HG03159 (cell line): ENCODE results near the gene WAC.
A peak's percentile ranks its signal among the peaks of the same experiment; 100 is the strongest.
"Not testable (repeated sequence)": the region's sequence is repeated elsewhere in the genome, so short reads cannot be mapped to it uniquely, and the experiment has no call there.

Source experiments
- ATAC-seq: cut with Tn5 transposase; IDR thresholded peaks from one replicate; pipeline ENCODE4 v1.9.1; 2021; ENCODE audit warnings: mild to moderate bottlenecking, moderate library complexity; ENCODE audit not compliant: unreplicated experiment

Gene WAC

DNA sequence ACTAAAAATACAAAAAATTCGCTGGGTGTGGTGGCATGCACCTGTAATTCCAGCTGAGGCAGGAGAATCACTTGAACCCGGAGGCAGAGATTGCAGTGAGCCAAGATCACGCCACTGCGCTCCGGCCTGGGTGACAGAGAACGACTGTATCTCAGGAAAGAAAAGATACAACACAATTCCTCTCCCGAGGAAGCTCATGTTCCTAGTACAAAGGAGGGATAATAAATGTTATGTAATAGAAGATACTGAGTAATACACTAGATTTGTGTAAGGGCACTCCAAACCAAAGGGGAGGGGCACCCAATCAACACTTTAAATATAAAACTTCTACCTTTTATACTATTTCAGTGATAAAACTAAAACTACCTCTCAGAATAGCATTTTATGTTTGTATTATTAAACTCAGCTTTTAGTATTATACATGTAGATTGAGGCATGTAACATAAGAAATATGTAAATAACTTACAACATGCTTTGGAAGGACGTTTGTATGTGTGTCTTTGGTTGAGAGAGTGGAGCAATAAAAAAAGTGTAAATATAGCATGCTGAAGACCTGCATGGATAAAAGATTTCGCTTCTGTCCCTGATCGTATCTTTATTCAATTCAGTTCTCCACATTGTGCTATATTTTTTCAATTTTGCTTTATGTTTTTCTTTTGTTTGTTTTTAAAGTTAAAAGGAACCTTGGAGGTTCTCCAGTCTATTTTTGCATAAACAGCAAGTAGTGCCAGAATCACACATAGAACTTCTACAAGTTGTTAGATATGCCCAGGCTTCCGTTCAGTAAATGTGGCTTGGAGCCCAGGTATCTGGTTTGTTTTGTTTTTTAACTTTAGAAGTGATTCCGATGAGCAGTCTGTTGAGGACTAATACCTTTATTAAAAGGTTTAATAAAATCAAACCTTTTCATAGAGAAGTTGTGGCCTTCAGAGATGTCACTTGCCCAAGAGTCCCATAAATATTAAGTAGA, 71.9 kb downstream of the WAC start:
- no peak for ATAC-seq

DNA sequence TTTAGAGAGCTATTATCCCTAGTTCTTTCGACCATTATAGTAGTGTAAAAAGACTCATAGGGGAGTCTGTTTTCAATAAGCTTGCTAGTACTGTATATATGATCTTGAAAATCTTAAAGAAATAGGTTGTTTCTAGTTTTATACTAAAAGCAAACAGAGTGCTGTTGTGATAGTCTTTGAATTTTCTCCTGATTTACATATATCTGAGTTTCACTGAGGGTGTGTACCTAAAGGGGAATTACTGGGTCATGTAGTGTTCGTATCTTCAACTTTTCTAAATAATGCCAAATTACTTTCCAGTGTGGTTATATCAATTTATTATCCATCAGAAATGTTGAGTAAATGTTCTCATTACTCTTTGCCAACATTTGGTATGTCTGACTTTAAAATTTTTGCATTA, 73.7 kb downstream of the WAC start:
- ATAC-seq = no peak

DNA sequence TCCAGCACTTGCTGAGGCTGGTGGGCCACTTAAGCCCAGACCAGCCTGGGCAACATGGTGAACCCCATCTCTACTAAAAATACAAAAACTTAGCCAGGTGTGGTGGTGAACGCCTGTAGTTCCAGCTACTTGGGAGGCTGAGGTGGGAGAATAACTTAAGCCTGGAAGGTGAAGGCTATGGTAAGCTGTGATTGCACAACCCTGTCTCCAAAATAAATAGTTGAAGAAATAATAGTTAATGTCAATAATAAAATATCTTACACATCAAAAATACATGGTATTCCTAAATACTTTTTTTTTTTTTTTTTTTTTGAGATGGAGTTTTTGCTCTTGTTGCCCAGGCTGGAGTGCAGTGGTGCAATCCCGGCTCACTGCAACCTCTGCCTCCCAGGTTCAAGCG, 76.7 kb downstream of the WAC start:
- not testable (repeated sequence) for ATAC-seq

DNA sequence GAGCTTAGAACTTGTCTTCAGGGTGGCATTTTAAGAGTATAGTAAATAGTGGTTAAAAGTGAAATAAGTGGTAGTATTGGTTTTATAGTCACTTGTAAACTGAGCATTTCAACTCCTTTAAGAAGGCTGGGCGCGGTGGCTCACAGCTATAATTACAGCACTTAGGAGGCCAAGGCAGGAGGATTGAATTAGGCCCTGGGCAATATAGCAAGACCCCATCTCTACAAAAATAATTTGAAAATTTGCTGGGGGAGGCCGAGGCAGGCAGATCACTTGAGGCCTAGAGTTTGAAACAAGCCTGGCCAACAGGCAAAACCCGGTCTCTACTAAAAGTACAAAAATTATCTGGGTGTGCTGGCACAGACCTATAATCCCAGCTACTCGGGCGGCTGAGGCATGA, 80.0 kb downstream of the WAC start:
- ATAC-seq = no peak

DNA sequence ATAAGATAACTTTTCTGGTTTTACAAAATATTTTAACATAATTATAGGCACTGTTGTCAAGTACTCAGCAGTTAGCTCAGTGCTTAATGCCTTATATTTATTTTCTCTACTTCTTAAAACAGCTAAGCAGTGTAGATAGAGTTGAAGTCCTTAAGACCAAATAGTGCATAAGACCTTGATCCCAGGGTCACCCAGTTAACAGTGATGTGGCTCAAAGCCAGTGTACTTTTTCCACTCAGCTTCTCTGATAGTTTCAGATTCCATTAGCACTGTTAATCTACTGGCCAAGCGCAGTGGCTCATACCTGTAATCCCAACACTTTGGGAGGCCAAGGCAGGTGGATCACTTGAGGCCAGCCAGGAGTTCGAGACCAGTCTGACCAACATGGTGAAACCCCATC, 83.6 kb downstream of the WAC start:
- no peak for ATAC-seq

DNA sequence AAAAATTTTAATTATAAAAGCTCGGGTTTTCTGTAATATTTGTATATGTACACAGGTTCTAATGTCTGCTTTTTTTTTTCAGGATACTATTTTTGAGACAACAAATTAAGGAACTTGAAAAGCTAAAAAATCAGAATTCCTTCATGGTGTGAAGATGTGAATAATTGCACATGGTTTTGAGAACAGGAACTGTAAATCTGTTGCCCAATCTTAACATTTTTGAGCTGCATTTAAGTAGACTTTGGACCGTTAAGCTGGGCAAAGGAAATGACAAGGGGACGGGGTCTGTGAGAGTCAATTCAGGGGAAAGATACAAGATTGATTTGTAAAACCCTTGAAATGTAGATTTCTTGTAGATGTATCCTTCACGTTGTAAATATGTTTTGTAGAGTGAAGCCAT, 86.5 kb downstream of the WAC start:
- no peak for ATAC-seq

DNA sequence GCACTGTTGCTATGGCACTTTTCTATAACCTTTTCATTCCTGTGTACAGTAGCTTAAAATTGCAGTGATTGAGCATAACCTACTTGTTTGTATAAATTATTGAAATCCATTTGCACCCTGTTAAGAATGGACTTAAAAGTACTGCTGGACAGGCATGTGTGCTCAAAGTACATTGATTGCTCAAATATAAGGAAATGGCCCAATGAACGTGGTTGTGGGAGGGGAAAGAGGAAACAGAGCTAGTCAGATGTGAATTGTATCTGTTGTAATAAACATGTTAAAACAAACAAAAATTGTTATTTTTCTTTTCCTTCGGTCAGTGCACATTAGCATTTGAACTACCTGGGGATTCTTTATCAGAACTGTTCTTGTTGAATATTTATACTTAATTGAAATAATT, 87.3 kb downstream of the WAC start:
- ATAC-seq = no peak

DNA sequence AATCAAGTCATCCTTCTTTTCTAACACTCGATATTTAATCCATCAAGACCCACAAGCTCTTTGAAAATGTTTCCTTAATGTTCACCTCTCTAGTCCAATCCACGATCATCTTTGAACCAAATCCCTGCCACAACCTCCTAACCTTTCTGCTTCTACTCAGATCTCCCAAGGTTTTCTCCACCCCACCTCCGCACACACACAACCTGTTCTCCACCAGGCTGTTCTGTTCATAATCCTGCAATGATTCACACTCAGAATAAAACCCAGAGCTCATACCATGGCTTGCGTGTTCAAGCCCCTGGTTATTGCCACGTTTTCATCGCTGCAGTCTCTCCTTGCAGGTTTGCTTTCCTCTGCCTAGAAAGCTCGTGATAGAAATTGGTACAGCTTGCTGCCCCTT, 90.6 kb downstream of the WAC start:
- no peak for ATAC-seq

DNA sequence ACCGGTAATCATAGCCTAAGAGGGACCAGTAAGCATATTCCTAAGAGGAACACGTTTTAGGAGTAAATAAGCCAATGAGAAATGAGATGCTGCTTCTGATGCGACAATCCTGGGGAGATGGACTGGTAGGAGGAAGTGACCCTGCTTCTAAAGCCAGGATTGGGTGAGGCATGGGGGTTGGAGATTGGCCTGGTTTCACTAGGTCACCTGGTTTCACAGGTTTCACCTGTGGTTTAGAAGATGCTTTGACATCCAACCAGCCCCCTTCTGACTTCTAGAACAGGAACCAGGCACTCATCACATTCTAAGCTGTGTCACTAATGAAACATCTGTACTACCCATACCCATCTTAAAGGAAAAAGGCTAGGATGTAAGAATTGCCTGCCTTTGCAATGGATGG, 91.4 kb downstream of the WAC start:
- peak; percentile 56 for ATAC-seq

DNA sequence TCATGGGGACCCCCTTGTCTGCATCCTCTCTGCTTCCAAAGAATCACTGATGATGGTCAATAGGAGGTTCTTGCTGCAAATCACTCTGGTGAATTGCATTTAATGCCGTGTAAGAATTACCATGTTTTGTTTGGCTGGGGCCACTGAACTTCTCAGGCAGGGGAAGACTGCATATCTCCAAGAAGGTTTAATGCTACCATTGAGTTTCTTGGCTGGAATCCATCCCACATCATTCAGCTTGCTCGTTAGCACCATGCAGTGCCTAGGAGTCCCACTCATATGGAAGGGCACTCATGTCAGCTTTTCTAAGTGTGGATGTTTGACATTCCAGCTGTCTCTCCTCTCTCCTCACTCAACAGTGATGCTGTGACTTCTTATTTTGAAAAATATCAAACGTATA, 94.2 kb downstream of the WAC start:
- ATAC-seq = no peak

DNA sequence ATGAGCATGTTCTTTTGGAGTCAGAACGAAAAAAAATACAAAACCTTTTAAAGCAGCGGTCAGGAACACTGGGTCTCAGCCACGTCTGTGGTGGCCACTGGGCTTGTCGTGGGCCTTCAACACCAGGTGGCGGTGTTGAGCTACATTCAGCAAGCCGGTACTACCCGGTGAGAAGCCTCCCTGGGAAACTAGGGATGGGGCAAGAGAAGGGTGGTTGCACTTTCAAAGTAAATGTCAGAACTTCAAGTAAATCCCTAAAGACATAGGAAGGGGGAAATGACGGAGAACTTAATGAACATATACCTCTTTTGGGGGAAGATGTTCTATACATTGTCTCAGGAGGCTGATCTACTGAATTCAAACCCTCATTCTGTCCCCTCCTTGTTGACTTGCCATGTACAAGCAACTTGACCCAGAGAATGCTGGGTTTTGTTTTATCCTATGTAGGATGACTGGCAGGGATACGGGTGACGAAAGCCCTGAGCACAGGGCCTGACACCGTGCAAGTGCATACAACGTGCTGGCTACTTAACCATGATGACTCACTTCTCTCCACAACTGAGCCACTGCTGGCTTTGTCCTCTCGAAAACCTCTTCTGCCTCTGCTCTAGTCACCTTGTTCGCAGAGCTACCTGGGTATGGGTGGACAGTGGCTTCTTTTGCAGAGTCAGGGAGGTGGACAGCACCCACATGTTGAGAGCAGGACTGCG, 95.4 kb downstream of the WAC start:
- peak; percentile 75 for ATAC-seq

DNA sequence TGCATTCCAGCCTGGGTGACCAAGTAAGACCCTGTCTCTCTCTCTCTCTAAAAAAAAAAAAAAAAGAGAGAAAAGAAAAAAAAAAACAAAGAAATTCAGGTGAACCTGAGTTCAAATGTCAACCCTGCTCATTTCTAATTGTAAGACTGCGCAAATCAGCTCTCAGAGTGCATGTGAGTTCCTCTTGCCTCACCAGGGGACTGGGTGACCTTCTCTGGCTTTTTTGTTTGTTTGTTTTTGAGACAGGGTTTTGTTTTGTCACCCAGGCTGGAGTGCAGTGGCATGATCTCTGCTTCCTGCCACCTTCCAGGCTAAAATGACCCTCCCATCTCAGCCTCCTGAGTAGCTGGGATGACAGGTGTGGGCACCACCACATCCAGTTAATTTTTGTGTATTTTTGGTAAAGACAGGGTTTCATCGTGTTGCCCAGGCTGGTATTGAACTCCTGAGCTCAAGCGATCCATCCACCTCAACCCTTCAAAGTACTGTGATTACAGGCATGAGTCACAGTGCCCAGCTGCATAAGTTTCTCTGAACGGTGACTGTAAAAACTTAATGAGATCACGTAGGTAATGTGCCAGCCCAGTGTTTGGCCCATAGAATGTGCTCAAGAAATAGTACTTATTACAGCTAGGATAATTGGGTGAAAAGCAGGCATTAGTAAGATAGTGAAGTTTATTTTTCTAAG, 99.1 kb downstream of the WAC start:
- no peak for ATAC-seq

DNA sequence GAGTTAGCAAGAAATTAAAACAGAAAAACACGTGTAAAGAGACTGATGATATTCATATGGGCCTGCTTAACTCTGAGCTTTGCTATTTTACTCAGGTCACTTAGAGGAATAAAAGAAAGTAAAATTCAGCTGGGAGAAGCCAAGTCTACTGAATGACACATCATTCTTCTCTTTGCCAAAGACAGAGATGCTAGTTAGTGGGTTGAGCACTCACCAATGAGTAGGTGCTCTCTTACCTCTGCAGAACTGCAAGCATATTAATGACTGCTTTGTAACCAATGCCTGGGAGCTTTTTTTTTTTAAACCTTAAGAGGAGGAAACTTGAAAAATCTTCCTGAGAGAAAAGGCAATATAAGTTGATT, 99.6 kb downstream of the WAC start:
- no peak for ATAC-seq

DNA sequence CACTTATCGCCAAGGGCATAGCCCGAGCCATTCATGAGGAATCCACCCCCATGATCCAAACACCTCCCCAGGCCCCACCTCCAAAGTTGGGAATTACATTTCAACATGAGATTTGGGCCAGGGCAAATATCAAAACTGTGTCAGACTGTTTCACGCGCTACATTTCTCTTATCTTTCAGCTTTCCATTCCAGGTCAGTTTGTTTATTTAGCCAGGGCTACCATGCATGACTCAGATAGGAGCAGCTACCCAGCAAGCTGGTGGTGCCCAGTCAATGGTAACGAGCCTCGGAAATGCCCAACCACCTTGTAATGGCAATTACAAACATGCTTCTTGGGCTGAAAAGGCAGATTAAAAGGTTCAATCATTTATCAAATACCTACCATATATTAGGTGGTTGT, 100.8 kb downstream of the WAC start:
- ATAC-seq = no peak

DNA sequence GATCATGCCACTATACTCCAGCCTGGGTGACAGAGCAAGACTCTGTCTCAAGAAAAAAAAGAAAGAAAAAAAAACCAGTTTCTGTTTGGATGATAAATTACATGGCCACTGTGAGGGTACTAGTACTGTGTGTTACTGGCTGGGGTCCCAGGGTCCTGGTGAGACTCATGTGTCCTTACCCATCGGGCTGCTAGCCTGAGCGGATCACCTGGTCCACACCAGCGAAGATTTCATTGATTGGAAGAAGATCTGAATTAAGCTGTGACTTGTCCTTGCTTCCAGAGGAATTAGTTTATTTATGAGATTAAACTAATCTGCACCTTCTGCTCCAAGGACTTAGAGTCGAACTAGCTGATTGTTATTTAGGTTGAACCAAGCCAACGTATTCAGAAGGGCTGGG, 104.4 kb downstream of the WAC start:
- no peak for ATAC-seq

DNA sequence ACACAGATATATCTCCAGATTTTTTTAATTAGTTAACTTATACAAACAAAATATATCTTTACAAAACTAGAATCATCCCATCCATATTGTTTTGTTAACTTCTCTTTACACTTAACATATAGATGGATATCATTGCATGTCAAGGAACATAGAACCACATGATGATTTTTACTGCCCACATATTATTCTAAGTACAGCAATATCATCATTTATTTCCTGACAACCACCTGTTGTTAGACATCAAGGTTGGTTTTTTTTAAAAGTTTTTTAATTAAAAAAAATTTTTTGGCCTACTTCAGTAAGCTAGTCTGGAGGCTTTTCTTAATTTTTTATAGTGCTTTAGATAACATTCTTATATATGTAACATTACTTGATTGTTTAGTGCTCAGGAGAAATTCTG, 105.5 kb downstream of the WAC start:
- no peak for ATAC-seq

DNA sequence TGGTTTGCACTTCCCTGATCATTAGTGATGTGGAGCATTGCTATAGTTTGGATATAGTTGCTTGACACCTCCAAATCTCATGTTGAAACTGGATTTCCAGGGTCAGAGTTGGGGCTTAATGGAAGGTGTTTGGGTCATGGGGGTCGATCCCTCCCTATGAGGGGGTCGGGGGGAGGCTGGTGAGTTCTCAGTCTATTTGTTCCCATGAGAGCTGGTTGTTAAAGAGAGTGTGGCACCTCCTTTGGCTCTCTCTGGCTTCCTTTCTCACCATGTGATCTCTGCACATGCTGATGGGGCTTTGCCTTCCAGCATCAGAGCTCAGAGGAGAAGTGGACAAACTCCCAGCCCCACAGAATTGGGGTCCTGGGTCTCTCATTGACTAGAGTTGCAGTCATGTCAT, 107.6 kb downstream of the WAC start:
- no peak for ATAC-seq

DNA sequence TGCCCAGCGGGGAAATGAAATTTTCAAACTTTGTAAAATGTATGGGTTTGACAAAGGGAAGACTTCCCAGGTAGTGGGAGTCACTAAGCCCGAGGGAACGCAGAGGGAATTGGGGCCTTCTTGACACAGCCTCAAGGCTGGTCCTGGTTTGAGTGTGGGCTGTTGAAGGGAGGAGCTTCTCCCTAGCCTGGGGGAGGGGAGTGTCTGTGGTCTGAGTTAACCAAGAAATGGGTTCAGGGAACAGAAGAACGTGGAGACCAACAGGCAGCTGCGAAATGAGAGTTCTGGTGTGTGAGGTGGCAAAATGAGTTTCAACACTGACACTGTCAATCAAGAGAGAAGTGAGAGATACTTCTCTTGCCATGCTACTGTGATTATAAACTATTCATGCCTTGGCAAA, 111.7 kb downstream of the WAC start:
- ATAC-seq = no peak

DNA sequence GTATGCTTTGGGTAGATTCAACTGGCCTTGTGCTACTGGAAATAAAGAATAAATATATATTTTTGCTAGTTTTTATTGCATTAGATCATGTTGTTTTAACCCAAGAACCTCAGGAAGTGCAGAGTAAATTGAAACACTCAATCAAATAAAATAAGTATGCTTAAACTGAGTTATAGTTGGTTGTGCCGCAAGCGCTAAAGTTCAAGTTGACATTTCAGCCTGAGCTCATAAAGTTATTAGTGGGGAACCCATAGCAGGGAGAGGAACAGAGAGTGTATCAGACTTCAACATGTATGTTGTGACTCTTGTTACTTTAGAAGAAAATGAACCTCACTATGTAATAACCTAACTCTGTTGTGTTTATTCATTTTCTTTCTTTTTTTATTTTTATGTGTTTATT, 119.2 kb downstream of the WAC start:
- ATAC-seq = no peak

DNA sequence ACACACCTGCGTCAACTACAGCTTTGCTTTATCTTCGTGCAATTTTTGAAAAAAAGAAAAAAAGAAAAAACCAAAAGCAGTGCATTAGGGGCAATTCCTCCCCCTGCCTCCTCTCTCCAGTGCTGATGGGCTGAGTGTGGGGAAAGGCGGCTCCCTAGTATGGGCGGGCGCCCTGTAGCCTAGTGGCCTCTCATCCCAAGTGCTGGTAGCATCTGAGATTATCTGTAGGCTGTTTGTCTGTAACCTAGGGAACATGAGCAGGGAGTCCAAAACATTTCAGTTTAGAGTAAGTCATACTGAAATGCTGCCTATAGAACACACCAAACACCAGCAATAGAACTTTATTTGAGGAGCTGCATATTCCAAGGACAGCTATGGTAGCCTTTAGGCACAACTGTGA, 119.8 kb downstream of the WAC start:
- ATAC-seq = no peak

DNA sequence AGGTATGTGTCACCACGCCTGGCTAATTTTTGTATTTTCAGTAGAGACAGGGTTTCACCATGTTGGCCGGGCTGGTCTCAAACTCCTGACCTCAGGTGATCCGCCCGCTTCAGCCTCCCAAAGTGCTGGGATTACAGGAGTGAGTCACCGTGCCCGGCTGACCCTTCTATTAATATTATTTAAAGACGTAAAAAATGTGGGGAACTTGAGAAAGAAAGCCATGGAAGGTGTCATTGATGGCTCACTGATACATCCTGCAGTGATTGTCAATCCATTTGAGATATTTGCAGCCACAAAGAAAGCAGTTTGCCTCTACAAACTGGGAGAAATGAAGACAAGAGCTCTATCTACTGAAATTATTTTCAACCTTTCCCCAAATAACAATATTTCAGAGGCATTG, 125.9 kb downstream of the WAC start:
- ATAC-seq = not testable (repeated sequence)

DNA sequence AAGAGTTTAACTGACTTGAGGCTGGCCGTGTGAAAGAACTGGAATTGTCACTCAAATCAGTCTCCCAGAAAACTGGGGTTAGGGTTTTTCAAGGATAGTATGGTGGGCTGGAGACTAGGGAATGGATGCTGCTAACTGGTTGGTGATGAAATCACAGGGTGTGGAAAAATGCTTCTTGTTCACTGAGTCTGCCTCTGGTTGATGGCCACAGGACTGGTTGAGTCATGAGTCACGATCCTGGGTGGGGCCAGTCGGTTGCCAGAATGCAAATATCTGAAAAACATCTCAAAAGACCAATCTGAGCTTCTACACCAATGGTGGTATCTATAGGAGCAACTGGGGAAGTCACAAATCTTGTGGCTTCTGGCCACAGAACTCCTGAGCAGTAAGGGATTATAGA, 128.1 kb downstream of the WAC start:
- ATAC-seq = no peak
